AG09319 (cell line): ENCODE results near the gene OR8B2.
A peak's percentile ranks its signal among the peaks of the same experiment; 100 is the strongest.
"Not testable (repeated sequence)": the region's sequence is repeated elsewhere in the genome, so short reads cannot be mapped to it uniquely, and the experiment has no call there.

Experiments used
- DNase-seq: peaks from one replicate; pipeline ENCODE4 v3.0.0-alpha.2; 2010; ENCODE audit warnings: low read depth; ENCODE audit errors: extremely low read depth
- CTCF ChIP-seq: IDR thresholded peaks from 2 replicates; pipeline ENCODE4 v1.5.1; 2011; ENCODE audit warnings: low read depth, mild to moderate bottlenecking, inconsistent platforms, low read length, moderate library complexity

OR8B2 gene, protein sequence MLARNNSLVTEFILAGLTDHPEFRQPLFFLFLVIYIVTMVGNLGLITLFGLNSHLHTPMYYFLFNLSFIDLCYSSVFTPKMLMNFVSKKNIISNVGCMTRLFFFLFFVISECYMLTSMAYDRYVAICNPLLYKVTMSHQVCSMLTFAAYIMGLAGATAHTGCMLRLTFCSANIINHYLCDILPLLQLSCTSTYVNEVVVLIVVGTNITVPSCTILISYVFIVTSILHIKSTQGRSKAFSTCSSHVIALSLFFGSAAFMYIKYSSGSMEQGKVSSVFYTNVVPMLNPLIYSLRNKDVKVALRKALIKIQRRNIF

GRCh38 chr11:124384399-124384798 is at the start of gene OR8B2:
TSS of gene OR8B2 (minus strand) at chr11:124384499. CDS start at chr11:124383343, 1,156 bp downstream.
- no peak for DNase-seq
- no peak for TF ChIP-seq CTCF

DNA sequence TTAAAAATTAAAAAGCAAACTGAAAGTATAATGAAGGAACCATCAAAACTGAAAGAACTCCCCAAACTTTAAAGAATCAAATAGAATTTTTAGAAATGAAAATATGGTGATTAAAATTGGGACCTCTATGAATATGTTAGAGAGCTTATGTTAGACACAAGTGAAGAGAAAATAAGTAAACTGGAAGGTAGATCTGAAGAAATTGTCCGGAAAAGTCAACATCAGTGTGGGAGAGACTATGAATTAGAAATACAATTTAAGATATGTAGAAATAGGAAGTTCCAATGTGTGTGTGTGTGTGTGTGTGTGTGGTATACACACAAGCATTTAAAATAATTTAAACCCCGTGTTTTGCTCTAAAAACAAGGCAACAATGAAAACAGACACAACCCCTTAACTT is 45.3 kb upstream of the OR8B2 start:
- no peak for DNase-seq
- no peak for TF ChIP-seq CTCF

DNA sequence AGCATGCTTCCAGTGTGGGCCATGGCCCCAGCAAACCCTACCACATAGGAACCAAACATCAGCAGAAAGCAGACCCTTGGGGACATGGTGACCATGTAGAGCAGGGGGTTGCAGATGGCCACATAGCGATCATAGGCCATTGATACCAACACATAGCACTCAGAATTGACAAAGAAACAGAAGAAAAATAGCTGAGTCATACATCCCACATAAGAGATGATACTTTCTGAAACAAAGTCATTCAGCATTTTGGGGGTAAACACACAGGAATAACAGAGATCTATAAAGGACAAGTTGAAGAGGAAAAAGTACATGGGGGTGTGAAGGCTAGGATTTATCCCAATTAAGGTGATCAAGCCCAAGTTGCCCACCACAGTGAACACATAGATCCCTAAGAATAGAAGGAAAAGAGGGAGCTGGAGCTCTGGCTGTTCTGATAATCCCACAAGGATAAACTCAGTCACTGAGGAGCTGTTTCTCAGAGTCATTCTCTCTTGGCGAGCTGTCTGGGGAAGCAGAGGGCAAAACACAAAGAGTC is 40.2 kb upstream of the OR8B2 start, which contains the start of gene OR8B4:
OR8B4 (minus strand) TSS at position 488 of the 538 bp plus-strand sequence; CDS start at position 488, 0 bp downstream.
- no peak for DNase-seq

DNA sequence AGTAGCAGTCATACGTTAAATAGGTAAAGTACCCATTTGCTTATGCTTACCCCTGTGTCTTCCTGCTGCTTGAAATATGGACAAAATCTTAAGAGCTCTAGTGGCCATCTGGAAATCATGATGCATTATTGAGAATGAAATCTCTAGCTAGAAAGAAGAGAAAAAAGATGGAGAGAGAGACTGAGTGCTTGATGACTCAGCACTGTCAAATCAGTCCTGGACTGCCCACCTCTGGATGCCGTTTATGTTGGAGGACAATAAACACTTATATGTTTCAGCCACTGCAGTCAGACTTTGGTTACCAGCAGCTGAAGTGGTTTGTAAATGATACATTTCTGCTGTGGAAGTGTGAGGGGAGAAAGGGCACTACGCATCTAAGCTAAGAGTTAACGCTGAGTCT is 36.7 kb upstream of the OR8B2 start:
- no peak for TF ChIP-seq CTCF
- DNase-seq = no peak

More for the DNA sequence above, 40.2 kb upstream of the OR8B2 start, which contains the start of gene OR8B4:
- no peak for TF ChIP-seq CTCF

GRCh38 chr11:124415356-124415923 is 31.1 kb upstream of the OR8B2 start:
- DNase-seq = peak; percentile 10
- TF ChIP-seq CTCF = peak; percentile 63

DNA sequence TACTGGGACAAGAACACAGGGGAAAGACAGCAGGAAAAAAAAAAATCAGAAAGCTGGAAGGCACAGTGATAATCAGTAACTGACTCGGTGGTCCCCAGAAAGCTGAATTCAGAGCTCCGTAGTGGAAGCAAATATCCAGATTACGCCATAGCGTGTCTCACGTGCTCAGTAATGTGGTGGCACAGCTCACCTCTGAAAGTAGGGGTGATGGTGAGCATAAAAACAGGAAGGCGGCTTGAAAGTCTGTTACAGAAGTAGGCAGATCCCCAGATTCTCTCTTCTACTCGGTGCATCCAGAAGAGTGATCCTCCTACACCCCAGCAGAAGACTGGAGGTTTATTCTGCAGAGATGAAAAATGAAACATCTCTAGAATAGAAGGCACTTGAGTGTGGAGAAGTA is 25.6 kb upstream of the OR8B2 start:
- no peak for DNase-seq
- no peak for TF ChIP-seq CTCF

DNA sequence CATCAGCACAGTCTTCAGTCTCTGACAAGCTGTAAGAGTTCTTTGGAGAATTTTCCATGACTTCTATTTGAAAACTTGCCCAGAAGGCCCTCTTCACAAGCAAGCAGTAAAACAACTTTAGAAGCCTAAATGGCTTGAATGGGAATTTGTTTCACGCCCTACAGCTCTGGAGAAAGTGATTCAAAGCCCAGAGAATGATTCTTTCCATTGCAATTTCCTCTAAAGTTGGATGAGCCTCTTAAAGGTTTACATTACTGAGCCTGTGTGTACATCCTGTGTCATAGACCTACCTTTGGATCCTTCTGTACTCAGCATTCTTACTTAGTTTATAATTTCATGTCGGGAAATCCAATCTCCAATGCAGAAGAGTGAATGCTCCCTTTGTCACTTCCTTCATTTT is 21.3 kb upstream of the OR8B2 start:
- TF ChIP-seq CTCF = no peak
- no peak for DNase-seq

DNA sequence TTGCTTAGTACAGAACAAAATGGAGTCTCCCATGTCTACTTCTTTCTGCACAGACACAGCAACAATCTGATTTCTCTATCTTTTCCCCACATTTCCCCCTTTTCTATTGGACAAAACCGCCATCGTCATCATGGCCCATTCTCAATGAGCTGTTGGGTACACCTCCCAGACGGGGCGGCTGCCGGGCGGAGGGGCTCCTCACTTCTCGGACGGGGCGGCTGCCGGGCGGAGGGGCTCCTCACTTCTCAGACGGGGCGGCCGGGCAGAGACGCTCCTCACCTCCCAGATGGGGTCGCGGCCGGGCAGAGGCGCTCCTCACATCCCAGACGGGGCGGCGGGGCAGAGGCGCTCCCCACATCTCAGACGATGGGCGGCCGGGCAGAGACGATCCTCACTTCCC is 18.9 kb upstream of the OR8B2 start:
- not testable (repeated sequence) for DNase-seq
